CD4-positive, alpha-beta T cell treated with Interleukin-17A for 4 hours (primary cell): Measurements from ENCODE around the gene PALD1.
"Not testable (repeated sequence)": the region's sequence is repeated elsewhere in the genome, so short reads cannot be mapped to it uniquely, and the experiment has no call there.

Experiments used
- DNase-seq: peaks from one replicate; pipeline ENCODE4 v3.0.0-alpha.2; 2020; ENCODE audit warnings: mixed read lengths

The PALD1 gene

GRCh38 chr10:70482982-70483760, 4.6 kb downstream of the PALD1 start:
- DNase-seq, result no peak

GRCh38 chr10:70483872-70484271, 5.3 kb downstream of the PALD1 start:
- DNase-seq, result not testable (repeated sequence)

GRCh38 chr10:70487824-70488223, 9.3 kb downstream of the PALD1 start:
- DNase-seq, result no peak

- DNase-seq, result no peak
Observed at GRCh38 chr10:70490142-70490541, 11.6 kb downstream of the PALD1 start.

GRCh38 chr10:70491614-70492013, 13.0 kb downstream of the PALD1 start:
- DNase-seq, result no peak

- DNase-seq, result no peak
Observed at GRCh38 chr10:70492786-70493659, 14.5 kb downstream of the PALD1 start.

- no peak for DNase-seq
Observed at GRCh38 chr10:70493660-70494234, 15.2 kb downstream of the PALD1 start.

GRCh38 chr10:70494536-70494935, 16.0 kb downstream of the PALD1 start:
- DNase-seq, result no peak

GRCh38 chr10:70494966-70495365, 16.4 kb downstream of the PALD1 start:
- peak; percentile 24 for DNase-seq

- no peak for DNase-seq
Observed at GRCh38 chr10:70495691-70496261, 17.2 kb downstream of the PALD1 start.

GRCh38 chr10:70496341-70497119, 18.0 kb downstream of the PALD1 start:
- DNase-seq, result no peak

- DNase-seq, result no peak
Observed at GRCh38 chr10:70497120-70497545, 18.6 kb downstream of the PALD1 start.

GRCh38 chr10:70498970-70499835, 20.6 kb downstream of the PALD1 start:
- DNase-seq, result no peak

GRCh38 chr10:70499836-70500167, 21.2 kb downstream of the PALD1 start:
- DNase-seq, result no peak

GRCh38 chr10:70500368-70500767, 21.8 kb downstream of the PALD1 start:
- DNase-seq, result no peak

GRCh38 chr10:70500812-70501301, 22.3 kb downstream of the PALD1 start:
- DNase-seq, result no peak

- no peak for DNase-seq
Observed at GRCh38 chr10:70502406-70502805, 23.8 kb downstream of the PALD1 start.

GRCh38 chr10:70503776-70504175, 25.2 kb downstream of the PALD1 start:
- no peak for DNase-seq

GRCh38 chr10:70504521-70505358, 26.2 kb downstream of the PALD1 start:
- DNase-seq, result no peak

GRCh38 chr10:70505908-70506307, 27.3 kb downstream of the PALD1 start:
- DNase-seq, result no peak
